CD8-positive, alpha-beta memory T cell (primary cell): Measurements from ENCODE around the gene SELENOK. TPM values are rescaled to one million over a fixed set of nuclear protein-coding genes. Genes with fewer than 3 reads are reported as not detected.
"Not testable (repeated sequence)": the region's sequence is repeated elsewhere in the genome, so short reads cannot be mapped to it uniquely, and the experiment has no call there.

Experiments
- CTCF ChIA-PET: fragments of 350-600 bp; sonication (Branson Sonifier 250); formaldehyde crosslinking; loops from one replicate; lab custom pipeline; 2021; ENCODE audit warnings: antibody characterized with exemption; lab: Charles Lee
- POLR2A ChIA-PET: fragments of 350-600 bp; sonication (Branson Sonifier 250); formaldehyde crosslinking; loops from one replicate; lab custom pipeline; 2021; ENCODE audit warnings: antibody characterized with exemption; lab: Charles Lee
- DNase-seq, 5 donors: peaks; one replicate each; pipeline versions ENCODE4 v3.0.0 to v3.0.0-alpha.2; 2020 to 2022; ENCODE audit warnings: mixed read lengths in 1 of 5
- H3K27ac ChIP-seq: one replicate; pipeline ENCODE4 v1.7.0; 2013; ENCODE audit warnings: low read depth, mild to moderate bottlenecking, low read length, moderate library complexity
- H3K27me3 ChIP-seq: 2 replicates; pipeline ENCODE4 v1.7.0; 2013; ENCODE audit warnings: low read length, mild to moderate bottlenecking; ENCODE audit not compliant: insufficient read depth, poor library complexity, severe bottlenecking
- H3K36me3 ChIP-seq: 2 replicates; pipeline ENCODE4 v1.7.0; 2013; ENCODE audit warnings: mild to moderate bottlenecking, low read length, moderate library complexity; ENCODE audit not compliant: insufficient read depth
- H3K4me1 ChIP-seq: 2 replicates; pipeline ENCODE4 v1.7.0; 2013; ENCODE audit warnings: mild to moderate bottlenecking, low read length, moderate library complexity; ENCODE audit not compliant: insufficient read depth
- H3K4me3 ChIP-seq: 2 replicates; pipeline ENCODE4 v1.7.0; 2013; ENCODE audit warnings: mild to moderate bottlenecking, low read length
- H3K9me3 ChIP-seq: 2 replicates; pipeline ENCODE4 v1.7.0; 2013; ENCODE audit warnings: mild to moderate bottlenecking, low read length
- H3K27ac Mint-ChIP-seq, 8 donors: one replicate each; pipeline ENCODE4 v1.8.0; 2020 to 2021; ENCODE audit warnings: mixed read lengths in 8 of 8, mild to moderate bottlenecking in 6 of 8, inconsistent platforms in 3 of 8, moderate library complexity in 3 of 8
- H3K27me3 Mint-ChIP-seq, 2 donors: one replicate each; pipeline ENCODE4 v1.8.0; 2020 to 2021; ENCODE audit warnings: mixed read lengths in 2 of 2, mild to moderate bottlenecking in 1 of 2, moderate library complexity in 1 of 2
- H3K36me3 Mint-ChIP-seq, 3 donors: one replicate each; pipeline ENCODE4 v1.8.0; 2020 to 2021; ENCODE audit warnings: mixed read lengths in 3 of 3, inconsistent platforms in 1 of 3, mild to moderate bottlenecking in 1 of 3
- H3K4me1 Mint-ChIP-seq, 3 donors: one replicate each; pipeline ENCODE4 v1.8.0; 2020 to 2021; ENCODE audit warnings: mixed read lengths in 3 of 3, inconsistent platforms in 1 of 3, mild to moderate bottlenecking in 1 of 3
- H3K4me3 Mint-ChIP-seq, 7 donors: one replicate each; pipeline ENCODE4 v1.8.0; 2020 to 2021; ENCODE audit warnings: mixed read lengths in 7 of 7, mild to moderate bottlenecking in 6 of 7, moderate library complexity in 4 of 7, inconsistent platforms in 2 of 7
- H3K9me3 Mint-ChIP-seq, 5 donors: one replicate each; pipeline ENCODE4 v1.8.0; 2020 to 2022; ENCODE audit warnings: mixed read lengths in 5 of 5, mild to moderate bottlenecking in 3 of 5, moderate library complexity in 2 of 5, inconsistent platforms in 1 of 5
- polyA plus RNA-seq: library from polyadenylated mRNA; unstranded; fragments of 300-500 nt; fragmentation: Illumina TruSeq; gene quantifications from one replicate; pipeline ENCODE4 v1.2.3, GENCODE V29; 2021
- total RNA-seq, 2 experiments: library from RNA; stranded (reverse); gene quantifications; one replicate each; pipeline ENCODE4 v1.2.3, GENCODE V29; 2021

The SELENOK gene
- total and polyA plus RNA-seq, 3 experiments from 2014 or later, result 50.5 to 157 (median 58.0) TPM

GRCh38 chr3:53935283-53935901 is 43.7 kb upstream of the SELENOK start:
- DNase-seq, result no peak
- POLR2A ChIA-PET, result no interaction called here
- H3K9me3 Mint-ChIP-seq, result peaks cover 4 to 16% (median 10%) of the 10 kb centered on the region in 5 donors
- peaks cover 9% of the 10 kb centered on the region for H3K27me3 ChIP-seq
- H3K4me1 ChIP-seq, result no peaks in the 10 kb centered on the region
- H3K36me3 Mint-ChIP-seq, result peaks cover 0 to 2% (median 0%) of the 10 kb centered on the region in 3 donors
- no peak overlapping the region for H3K4me3 ChIP-seq
- CTCF ChIA-PET, result no interaction called here
- no peak overlapping the region for H3K27ac ChIP-seq
- no peaks in the 10 kb centered on the region for H3K36me3 ChIP-seq
- H3K27me3 Mint-ChIP-seq, result peaks cover 30 to 52% of the 10 kb centered on the region in 2 donors
- no peaks in the 10 kb centered on the region for H3K9me3 ChIP-seq
- no peak overlapping the region for H3K4me3 Mint-ChIP-seq
- no peak overlapping the region for H3K27ac Mint-ChIP-seq
- H3K4me1 Mint-ChIP-seq, result no peaks in the 10 kb centered on the region

DNA sequence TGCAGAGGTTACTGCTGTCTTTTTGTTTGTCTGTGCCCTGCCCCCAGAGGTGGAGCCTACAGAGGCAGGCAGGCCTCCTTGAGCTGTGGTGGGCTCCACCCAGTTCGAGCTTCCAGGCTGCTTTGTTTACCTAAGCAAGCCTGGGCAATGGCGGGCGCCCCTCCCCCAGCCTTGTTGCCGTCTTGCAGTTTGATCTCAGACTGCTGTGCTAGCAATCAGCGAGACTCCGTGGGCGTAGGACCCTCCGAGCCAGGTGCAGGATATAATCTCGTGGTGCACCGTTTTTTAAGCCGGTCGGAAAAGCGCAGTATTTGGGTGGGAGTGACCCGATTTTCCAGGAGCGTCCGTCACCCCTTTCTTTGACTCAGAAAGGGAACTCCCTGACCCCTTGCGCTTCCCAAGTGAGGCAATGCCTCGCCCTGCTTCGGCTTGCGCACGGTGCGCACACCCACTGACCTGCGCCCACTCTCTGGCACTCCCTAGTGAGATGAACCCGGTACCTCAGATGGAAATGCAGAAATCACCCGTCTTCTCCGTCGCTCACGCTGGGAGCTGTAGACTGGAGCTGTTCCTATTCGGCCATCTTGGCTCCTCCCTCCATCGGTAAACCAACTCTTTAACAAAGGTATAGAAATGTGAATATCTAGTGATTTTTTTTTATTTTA is 35.7 kb upstream of the SELENOK start:
- CTCF ChIA-PET, POLR2A ChIA-PET, H3K4me3 Mint-ChIP-seq, H3K4me1 Mint-ChIP-seq, DNase-seq, H3K9me3 Mint-ChIP-seq, H3K9me3 ChIP-seq, H3K36me3 Mint-ChIP-seq, H3K4me3 ChIP-seq, H3K4me1 ChIP-seq, H3K27ac ChIP-seq, H3K36me3 ChIP-seq, H3K27me3 ChIP-seq, H3K27ac Mint-ChIP-seq: not testable (repeated sequence)
- H3K27me3 Mint-ChIP-seq, result peaks cover 12 to 27% of the 10 kb centered on the region in 2 donors

- Histone ChIP-seq H3K4me3 (no peak overlapping the region), H3K27ac (no peak overlapping the region), H3K27me3 (no peaks in the 10 kb centered on the region), H3K4me1 (no peaks in the 10 kb centered on the region), H3K9me3 (no peaks in the 10 kb centered on the region), H3K36me3 (no peaks in the 10 kb centered on the region)
- Mint-ChIP-seq H3K27ac (no peak overlapping the region), H3K27me3 (peaks cover 21 to 39% of the 10 kb centered on the region in 2 donors), H3K9me3 (peaks cover 6 to 15% (median 9%) of the 10 kb centered on the region in 5 donors), H3K36me3 (peaks cover 0 to 5% (median 0%) of the 10 kb centered on the region in 3 donors), H3K4me3 (no peak overlapping the region), H3K4me1 (no peaks in the 10 kb centered on the region)
- CTCF ChIA-PET, result no interaction called here
- peak in 1 of 5 donors; percentile 15 for DNase-seq
- POLR2A ChIA-PET, result no interaction called here
These were observed 29.6 kb upstream of the SELENOK start for GRCh38 chr3:53921296-53921695.

GRCh38 chr3:53919741-53920140 is 28.1 kb upstream of the SELENOK start:
- peaks cover 0 to 5% (median 0%) of the 10 kb centered on the region in 3 donors for H3K36me3 Mint-ChIP-seq
- Histone ChIP-seq H3K27ac (no peak overlapping the region), H3K4me1 (no peaks in the 10 kb centered on the region), H3K4me3 (no peak overlapping the region), H3K27me3 (no peaks in the 10 kb centered on the region), H3K9me3 (no peaks in the 10 kb centered on the region), H3K36me3 (no peaks in the 10 kb centered on the region)
- no peaks in the 10 kb centered on the region for H3K4me1 Mint-ChIP-seq
- no peak overlapping the region for H3K27ac Mint-ChIP-seq
- POLR2A ChIA-PET, result no interaction called here
- H3K27me3 Mint-ChIP-seq, result peaks cover 17 to 40% of the 10 kb centered on the region in 2 donors
- DNase-seq, result no peak
- no peak overlapping the region for H3K4me3 Mint-ChIP-seq
- peaks cover 6 to 15% (median 8%) of the 10 kb centered on the region in 5 donors for H3K9me3 Mint-ChIP-seq
- CTCF ChIA-PET, result no interaction called here

- no peaks in the 10 kb centered on the region for H3K27me3 ChIP-seq
- Mint-ChIP-seq H3K27me3 (peaks cover 18 to 50% of the 10 kb centered on the region in 2 donors), H3K4me1 (no peaks in the 10 kb centered on the region), H3K36me3 (no peaks in the 10 kb centered on the region), H3K9me3 (peaks cover 0 to under 1% (median 0%) of the 10 kb centered on the region in 5 donors), H3K4me3 (no peak overlapping the region), H3K27ac (no peak overlapping the region)
- ChIA-PET CTCF (no interaction called here), POLR2A (no interaction called here)
- no peaks in the 10 kb centered on the region for H3K9me3 ChIP-seq
- H3K27ac ChIP-seq, result no peak overlapping the region
- no peak for DNase-seq
- H3K36me3 ChIP-seq, result no peaks in the 10 kb centered on the region
- H3K4me1 ChIP-seq, result no peaks in the 10 kb centered on the region
- no peak overlapping the region for H3K4me3 ChIP-seq
These were observed 21.7 kb upstream of the SELENOK start for GRCh38 chr3:53913401-53913800.

- Histone ChIP-seq H3K9me3 (no peaks in the 10 kb centered on the region), H3K4me3 (no peak overlapping the region), H3K27ac (no peak overlapping the region), H3K27me3 (peaks cover 15% of the 10 kb centered on the region), H3K4me1 (no peaks in the 10 kb centered on the region), H3K36me3 (no peaks in the 10 kb centered on the region)
- ChIA-PET POLR2A (no interaction called here), CTCF (no interaction called here)
- H3K4me1 Mint-ChIP-seq, result no peaks in the 10 kb centered on the region
- peaks cover 0 to 14% (median 0%) of the 10 kb centered on the region in 3 donors for H3K36me3 Mint-ChIP-seq
- H3K9me3 Mint-ChIP-seq, result peaks cover 0 to 10% (median 0%) of the 10 kb centered on the region in 5 donors
- no peak overlapping the region for H3K4me3 Mint-ChIP-seq
- no peak overlapping the region for H3K27ac Mint-ChIP-seq
- H3K27me3 Mint-ChIP-seq, result peaks cover 9 to 56% of the 10 kb centered on the region in 2 donors
- DNase-seq, result no peak
These were observed 11.1 kb upstream of the SELENOK start for GRCh38 chr3:53902711-53903110.

- Histone ChIP-seq H3K27me3 (peaks cover 15% of the 10 kb centered on the region), H3K9me3 (no peaks in the 10 kb centered on the region), H3K36me3 (no peaks in the 10 kb centered on the region), H3K27ac (no peak overlapping the region), H3K4me1 (no peaks in the 10 kb centered on the region), H3K4me3 (no peak overlapping the region)
- Mint-ChIP-seq H3K4me1 (no peaks in the 10 kb centered on the region), H3K9me3 (peaks cover 0 to 10% (median 0%) of the 10 kb centered on the region in 5 donors), H3K27ac (no peak overlapping the region), H3K4me3 (no peak overlapping the region), H3K36me3 (peaks cover 0 to 14% (median 0%) of the 10 kb centered on the region in 3 donors), H3K27me3 (peaks cover 15 to 61% of the 10 kb centered on the region in 2 donors)
- DNase-seq, result no peak
- ChIA-PET CTCF (no interaction called here), POLR2A (no interaction called here)
These were observed 10.4 kb upstream of the SELENOK start for GRCh38 chr3:53902067-53902466.

DNA sequence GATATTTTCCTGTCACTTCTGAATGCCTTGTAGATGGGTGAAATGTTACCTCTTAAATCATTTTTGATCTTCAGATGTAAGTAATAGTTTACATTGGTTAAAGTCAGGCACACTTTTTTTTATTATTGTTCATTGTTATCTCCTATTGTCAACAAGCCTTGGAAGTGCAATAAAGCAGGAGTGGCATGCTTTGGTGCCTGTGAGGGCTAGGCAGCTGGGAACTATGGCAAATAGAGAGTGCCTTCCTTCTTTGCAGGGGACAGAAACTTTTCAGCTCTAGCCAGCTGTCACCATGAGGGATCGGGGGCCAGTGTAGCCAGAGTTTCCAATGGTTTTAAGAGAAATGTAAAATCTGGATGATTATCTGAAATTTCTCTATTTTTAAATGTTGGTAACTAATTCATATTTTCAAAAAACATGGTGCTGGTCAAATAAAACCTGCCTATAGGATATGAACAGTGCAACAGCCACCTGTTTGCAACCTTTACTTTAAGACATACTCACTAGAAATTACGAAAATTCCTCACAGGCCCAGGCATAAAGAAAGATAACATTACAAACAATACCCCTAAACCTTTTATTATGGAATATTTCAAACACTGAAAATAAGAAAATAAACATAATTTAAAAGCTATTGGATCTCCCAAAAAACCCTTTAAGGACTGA is 9.1 kb upstream of the SELENOK start:
- no peaks in the 10 kb centered on the region for H3K4me1 ChIP-seq
- POLR2A ChIA-PET, result no interaction called here
- H3K4me3 ChIP-seq, result no peak overlapping the region
- H3K27me3 ChIP-seq, result peaks cover 10% of the 10 kb centered on the region
- no peak overlapping the region for H3K27ac ChIP-seq
- no peaks in the 10 kb centered on the region for H3K36me3 ChIP-seq
- CTCF ChIA-PET, result no interaction called here
- no peaks in the 10 kb centered on the region for H3K4me1 Mint-ChIP-seq
- peaks cover 0 to 8% (median 0%) of the 10 kb centered on the region in 3 donors for H3K36me3 Mint-ChIP-seq
- peaks cover 12 to 59% of the 10 kb centered on the region in 2 donors for H3K27me3 Mint-ChIP-seq
- no peak overlapping the region for H3K4me3 Mint-ChIP-seq
- H3K9me3 ChIP-seq, result no peaks in the 10 kb centered on the region
- DNase-seq, result no peak
- H3K9me3 Mint-ChIP-seq, result peaks cover 0 to 4% (median 0%) of the 10 kb centered on the region in 5 donors
- no peak overlapping the region for H3K27ac Mint-ChIP-seq
